ENCODE results near the gene ZNF587B. TPM values are rescaled to one million over a fixed set of nuclear protein-coding genes. Genes with fewer than 3 reads are reported as not detected.
"Not testable (repeated sequence)": the region's sequence is repeated elsewhere in the genome, so short reads cannot be mapped to it uniquely, and the experiment has no call there.

The ZNF587B gene
- total and polyA plus RNA-seq, 10 of the 15 experiments (the other 5 are each of a cell fraction or from before 2014, with no cell fraction given), result 4.1 to 33.9 (median 15.2) TPM

DNA sequence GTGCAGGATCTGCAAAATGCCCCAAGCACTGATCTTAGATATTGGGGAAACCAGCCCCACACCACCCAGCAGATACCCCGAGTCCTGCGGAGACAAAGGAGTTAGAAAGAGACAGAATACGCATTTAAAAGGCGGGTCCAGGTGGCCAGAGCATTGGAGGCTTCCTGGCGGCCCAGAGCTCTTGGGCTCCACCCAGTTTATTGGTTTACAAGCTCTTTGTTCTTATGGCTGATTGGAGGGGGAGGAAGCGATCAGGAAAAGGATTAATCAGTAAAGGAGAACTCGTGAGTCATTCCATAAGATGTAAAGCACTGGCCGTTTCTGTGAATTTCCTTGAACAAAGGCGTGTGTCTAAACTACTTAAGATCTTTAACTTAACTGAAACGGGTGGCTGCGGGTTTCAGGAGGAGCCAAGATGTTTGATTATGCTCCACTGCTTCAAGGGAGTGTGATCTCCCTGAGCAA is 20.5 kb downstream of the ZNF587B start (continued):
- no peak for TF ChIP-seq CUX1 (IDR thresholded peaks at IDR 0.05; ENCODE audit: insufficient replicate concordance, low read depth, low read length)
- no peak for TF ChIP-seq ZNF207 (IDR thresholded peaks at IDR 0.05; ENCODE audit: borderline replicate concordance)
- no peak for TF ChIP-seq STAT3 (IDR thresholded peaks at IDR 0.05; ENCODE audit: low read depth, low read length)
- TF ChIP-seq FOXK2 (IDR thresholded peaks at IDR 0.05), result no peak
- no peak for TF ChIP-seq BMI1 (IDR thresholded peaks at IDR 0.05; ENCODE audit: borderline replicate concordance)
- no peak for TF ChIP-seq IRF3 (IDR thresholded peaks at IDR 0.05)
- no peak for TF ChIP-seq FOXM1 (IDR thresholded peaks at IDR 0.05; ENCODE audit: low read depth, low read length)
- TF ChIP-seq YBX1 (IDR thresholded peaks at IDR 0.05), result no peak
- TF ChIP-seq SP1 (IDR thresholded peaks at IDR 0.05; ENCODE audit: low read depth, low read length), result no peak

GRCh38 chr19:57851812-57852603 is 21.9 kb downstream of the ZNF587B start:
- H3K9me3 ChIP-seq (replicated peaks; ENCODE audit: control insufficient read depth, insufficient read depth, low read length); H3K27me3 ChIP-seq (replicated peaks in 1 of 2; ENCODE audit: control insufficient read depth in 2 of 2, insufficient read depth in 2 of 2, low read length in 1 of 2); POLR2A ChIA-PET; H3K27ac ChIP-seq (ENCODE audit: control insufficient read depth, insufficient read depth); H4K20me1 ChIP-seq (ENCODE audit: control insufficient read depth, insufficient read depth); intact Hi-C loops (cut with micrococcal nuclease; ENCODE audit: unreplicated experiment); DNase-seq (ENCODE audit: low read depth, low spot score); CTCF ChIA-PET; in situ Hi-C loops (cut with MboI); FAIRE-seq; BruUV-seq (replicated peaks); H2AFZ ChIP-seq (ENCODE audit: control insufficient read depth, low read depth, low read length); H3K36me3 ChIP-seq (ENCODE audit: control insufficient read depth in 2 of 2, insufficient read depth in 2 of 2, low read length in 1 of 2); H3K4me1 ChIP-seq (ENCODE audit: control insufficient read depth, insufficient read depth, low read length); H3K9ac ChIP-seq (ENCODE audit: control insufficient read depth, insufficient read depth, low read length); ATAC-seq; RAD21 ChIA-PET (ENCODE audit: unreplicated experiment): not testable (repeated sequence)
- Histone ChIP-seq H3K4me2 (ENCODE audit: control insufficient read depth, insufficient read depth) (peak overlapping the region; percentile 79; the same call in 1 of the 2 replicates), H3K4me3 (0 out of 2 replicates have a peak overlapping the region, but pooled peaks have one; percentile 99), H3K79me2 (ENCODE audit: control insufficient read depth, insufficient read depth, low read length) (peaks cover 24% of the 10 kb centered on the region)
- SMC1A ChIA-PET (ENCODE audit: uncharacterized antibody, unreplicated experiment), result interaction anchor here (1.3 kb wide), 1 partner anchor 56 kb away, joined by 4 read pairs; no protein-coding TSS in a partner anchor
- WGBS (ENCODE audit: insufficient coverage, insufficient replicate concordance, low lambda C conversion rate, missing lambda C conversion rate), result 98% methylated on average over 5 of the region's 6 CpGs

DNA sequence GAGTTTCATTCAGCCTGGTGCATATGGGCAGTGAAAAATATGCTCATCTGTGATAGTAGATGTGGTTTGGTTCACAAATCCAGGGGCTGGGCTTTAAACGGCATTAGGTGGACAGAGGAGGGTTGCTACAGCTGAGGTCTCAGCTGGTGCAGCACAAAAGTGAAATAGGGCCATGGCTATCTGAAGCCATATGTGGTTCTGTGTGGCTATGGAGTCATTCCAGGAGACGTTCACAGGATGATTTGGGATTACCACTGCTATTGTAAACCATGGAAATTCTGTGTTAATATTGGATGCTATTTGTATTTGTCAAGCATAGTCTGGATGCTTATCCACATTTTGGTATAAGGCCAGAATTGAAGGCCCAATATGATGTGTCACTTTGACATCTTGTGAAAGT is 24.0 kb downstream of the ZNF587B start:
- H3K9ac ChIP-seq (ENCODE audit: control insufficient read depth, insufficient read depth, low read length); FAIRE-seq; H3K4me2 ChIP-seq (ENCODE audit: control insufficient read depth, insufficient read depth); DNase-seq (ENCODE audit: low read depth, low spot score); H3K36me3 ChIP-seq (ENCODE audit: control insufficient read depth in 2 of 2, insufficient read depth in 2 of 2, low read length in 1 of 2); H2AFZ ChIP-seq (ENCODE audit: control insufficient read depth, low read depth, low read length); H3K9me3 ChIP-seq (replicated peaks; ENCODE audit: control insufficient read depth, insufficient read depth, low read length); H3K4me1 ChIP-seq (ENCODE audit: control insufficient read depth, insufficient read depth, low read length); intact Hi-C loops (cut with micrococcal nuclease; ENCODE audit: unreplicated experiment); SMC1A ChIA-PET (ENCODE audit: uncharacterized antibody, unreplicated experiment); H3K27ac ChIP-seq (ENCODE audit: control insufficient read depth, insufficient read depth); H4K20me1 ChIP-seq (ENCODE audit: control insufficient read depth, insufficient read depth); H3K4me3 ChIP-seq; RAD21 ChIA-PET (ENCODE audit: unreplicated experiment); in situ Hi-C loops (cut with MboI); ATAC-seq; H3K27me3 ChIP-seq (replicated peaks in 1 of 2; ENCODE audit: control insufficient read depth in 2 of 2, insufficient read depth in 2 of 2, low read length in 1 of 2); BruUV-seq (replicated peaks): not testable (repeated sequence)
- POLR2A ChIA-PET, result interaction anchor here (0.7 kb wide), 1 partner anchor 54 kb away, joined by 3 read pairs; no protein-coding TSS in a partner anchor
- H3K79me2 ChIP-seq (ENCODE audit: control insufficient read depth, insufficient read depth, low read length), result peaks cover 24% of the 10 kb centered on the region
- CTCF ChIA-PET, result interaction anchor here (1.1 kb wide), 1 partner anchor 11 kb away, joined by 4 read pairs; no protein-coding TSS in a partner anchor
- WGBS (ENCODE audit: insufficient coverage, insufficient replicate concordance, low lambda C conversion rate, missing lambda C conversion rate), result 100% methylated on average over 2 of the region's 2 CpGs

Measured in GM12878 (cell line).